Measurements from ENCODE around the gene LRPAP1. TPM values are rescaled to one million over a fixed set of nuclear protein-coding genes. Genes with fewer than 3 reads are reported as not detected.
"Not testable (repeated sequence)": the region's sequence is repeated elsewhere in the genome, so short reads cannot be mapped to it uniquely, and the experiment has no call there.

Gene LRPAP1
- total RNA-seq, 1 donor from 2014 or later = 68.1 TPM

DNA sequence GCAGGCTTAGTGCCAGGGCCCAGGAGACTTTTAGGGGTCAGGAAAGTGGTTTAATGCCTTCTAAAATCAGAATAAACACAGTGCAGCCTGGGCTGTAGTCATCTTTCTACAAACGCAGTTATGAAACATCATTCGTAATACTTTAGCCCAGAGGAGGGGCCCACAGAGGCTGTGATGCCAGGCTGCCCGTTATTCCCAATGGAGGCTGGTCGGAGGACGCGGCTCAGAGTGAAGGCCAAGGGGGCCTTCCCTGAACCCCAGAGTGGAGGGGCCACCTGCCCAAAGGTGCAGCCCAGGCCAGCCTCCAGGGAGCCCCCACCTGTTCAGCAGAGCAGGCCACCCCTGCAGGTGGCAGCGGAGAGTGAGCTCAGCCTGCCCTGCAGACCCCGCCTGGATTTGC lies 29.9 kb upstream of the LRPAP1 start:
- not testable (repeated sequence) for DNase-seq (ENCODE audit: low spot score)

- DNase-seq (ENCODE audit: low spot score) = not testable (repeated sequence)
Observed at GRCh38 chr4:3560465-3560864, 28.2 kb upstream of the LRPAP1 start.

- DNase-seq (ENCODE audit: low spot score) = not testable (repeated sequence)
Observed at GRCh38 chr4:3559381-3560290, 27.4 kb upstream of the LRPAP1 start.

GRCh38 chr4:3558514-3558836 lies 26.3 kb upstream of the LRPAP1 start:
- DNase-seq (ENCODE audit: low spot score) = not testable (repeated sequence)

DNA sequence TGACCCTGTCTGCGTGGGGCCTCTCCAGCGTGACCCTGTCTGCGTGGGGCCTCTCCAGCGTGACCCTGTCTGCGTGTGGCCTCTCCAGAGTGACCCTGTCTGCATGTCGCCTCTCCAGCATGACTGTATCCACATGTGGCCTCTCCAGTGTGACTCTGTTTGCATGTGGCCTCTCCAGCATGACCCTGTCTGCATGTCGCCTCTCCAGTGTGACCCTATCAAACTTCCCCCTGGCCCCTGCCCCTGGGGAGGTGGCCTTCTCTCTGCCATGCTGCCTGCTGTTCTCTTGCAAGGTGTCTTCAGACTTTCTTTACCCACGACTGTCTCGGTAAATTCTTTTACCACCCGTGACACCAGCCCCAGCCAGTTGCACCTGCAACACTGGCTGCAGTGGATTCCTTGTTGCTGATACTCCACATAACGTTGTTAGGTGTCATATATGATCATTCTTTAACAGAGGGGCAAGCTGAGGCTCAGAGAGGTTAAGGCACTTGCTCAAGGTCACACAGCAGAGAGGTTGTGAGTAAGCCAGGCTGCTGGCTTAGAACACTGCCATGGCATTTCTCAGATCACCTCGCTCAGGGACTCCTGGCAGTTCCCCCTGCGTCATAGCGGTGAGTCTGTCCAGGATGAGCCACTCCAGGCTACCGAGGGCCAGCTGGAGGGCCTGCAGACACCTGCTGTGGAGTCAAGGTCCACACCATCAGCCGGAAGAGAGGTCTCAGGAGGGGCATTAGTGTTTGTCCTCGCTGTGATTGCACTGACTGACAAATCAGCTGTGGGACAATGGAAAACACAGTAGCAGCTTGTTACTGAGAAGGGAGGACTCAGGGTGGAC lies 25.7 kb upstream of the LRPAP1 start:
- DNase-seq (ENCODE audit: low spot score) = not testable (repeated sequence)

GRCh38 chr4:3557088-3557492 lies 24.9 kb upstream of the LRPAP1 start:
- DNase-seq (ENCODE audit: low spot score) = not testable (repeated sequence)

DNA sequence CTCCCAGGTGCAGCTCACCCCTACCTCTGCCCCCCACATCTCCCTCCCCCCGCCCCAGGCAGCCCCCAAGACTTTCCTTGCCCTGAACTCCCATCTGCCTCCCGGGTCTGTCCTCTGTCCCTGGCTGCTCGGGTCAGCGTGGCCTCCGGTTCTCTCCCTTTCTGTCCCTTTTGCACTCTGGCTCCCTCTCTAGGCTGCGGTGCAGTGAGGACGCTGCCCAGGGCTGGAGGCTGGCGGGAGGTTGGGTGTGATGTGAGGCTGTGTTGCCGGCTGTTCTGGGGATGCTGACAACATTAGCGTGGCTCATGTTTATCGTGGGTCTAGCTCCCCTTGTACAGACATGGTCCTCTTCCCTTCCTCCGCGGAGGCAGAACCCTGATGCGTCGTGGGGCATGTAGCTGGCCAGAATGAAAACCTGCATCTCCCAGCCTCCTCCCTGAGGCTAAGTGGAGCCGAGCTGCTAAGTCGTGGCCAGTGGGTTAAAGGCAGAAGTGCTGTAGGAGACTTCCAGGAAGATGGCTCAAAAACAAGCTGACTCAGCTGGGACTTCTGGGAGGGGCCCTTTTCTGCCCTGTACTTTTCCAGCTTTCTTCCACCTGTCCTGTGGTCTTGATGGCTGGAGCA lies 24.1 kb upstream of the LRPAP1 start:
- not testable (repeated sequence) for DNase-seq (ENCODE audit: low spot score)

- DNase-seq (ENCODE audit: low spot score) = not testable (repeated sequence)
Observed at GRCh38 chr4:3555459-3556070, 23.3 kb upstream of the LRPAP1 start.

DNA sequence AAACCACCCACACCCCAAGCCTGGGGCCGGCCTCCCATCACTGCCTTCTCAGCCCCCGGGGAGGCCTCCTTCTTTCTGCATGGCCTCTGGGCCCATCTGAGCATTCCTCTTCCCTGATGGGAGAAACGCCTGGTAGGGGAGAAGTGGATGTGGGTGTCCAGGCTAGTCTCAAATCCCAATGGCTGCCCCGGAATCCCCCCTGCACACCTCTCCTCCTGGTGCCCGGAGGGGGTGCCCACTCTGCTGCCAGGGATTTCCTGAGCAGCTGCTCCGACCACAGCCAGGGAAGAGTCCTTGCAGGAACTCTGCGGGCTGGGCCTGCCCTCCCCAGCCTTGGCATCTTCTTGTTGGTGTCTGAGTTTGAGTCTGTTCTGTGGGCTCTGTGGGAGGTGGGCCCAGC lies 19.1 kb upstream of the LRPAP1 start:
- not testable (repeated sequence) for DNase-seq (ENCODE audit: low spot score)

DNA sequence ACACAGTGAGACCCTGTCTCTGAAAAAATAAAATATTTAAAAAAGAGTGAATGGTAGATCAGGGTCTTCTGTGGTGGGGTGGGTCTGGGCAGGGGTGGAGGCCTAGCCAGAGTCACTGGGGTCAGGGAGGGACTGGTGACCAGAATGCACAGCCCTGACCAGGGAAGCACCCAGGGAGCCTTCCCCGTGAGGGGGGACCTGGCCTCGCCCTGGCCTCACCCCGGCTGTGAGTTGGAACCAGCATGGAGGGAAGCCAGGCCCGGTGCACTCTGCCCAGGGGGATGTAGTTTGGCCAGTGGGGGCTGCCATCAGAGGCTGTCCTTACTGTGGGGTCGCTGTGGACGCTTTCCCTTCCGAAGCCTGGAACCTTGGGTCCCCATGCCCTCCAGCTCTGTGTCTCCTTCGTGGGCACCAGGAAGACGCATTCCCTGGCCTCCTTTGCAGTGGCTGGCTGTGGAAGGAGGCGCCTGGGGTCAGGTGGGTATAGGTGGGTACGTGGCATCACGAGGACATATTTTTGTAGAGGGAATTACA lies 18.6 kb upstream of the LRPAP1 start:
- not testable (repeated sequence) for DNase-seq (ENCODE audit: low spot score)

DNA sequence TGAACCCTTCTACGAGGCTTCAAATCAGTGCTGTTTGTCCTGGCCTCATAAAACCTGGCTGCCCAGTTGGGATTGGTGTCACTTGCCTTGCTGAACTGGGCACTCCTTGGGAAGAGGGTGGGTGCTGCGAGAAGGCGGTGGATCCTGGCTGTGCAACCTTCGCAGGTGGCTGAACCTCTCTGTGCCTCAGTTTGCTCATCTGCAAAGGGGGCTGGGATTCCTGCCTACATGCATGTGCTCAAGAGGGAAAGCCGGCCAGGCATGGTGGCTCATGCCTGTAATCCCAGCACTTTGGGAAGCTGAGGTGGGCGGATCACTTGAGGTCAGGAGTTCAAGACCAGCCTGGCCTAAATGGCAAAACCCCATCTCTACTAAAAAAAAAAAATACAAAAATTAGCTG lies 17.8 kb upstream of the LRPAP1 start:
- DNase-seq (ENCODE audit: low spot score) = not testable (repeated sequence)

GRCh38 chr4:3549694-3550001 lies 17.4 kb upstream of the LRPAP1 start:
- not testable (repeated sequence) for DNase-seq (ENCODE audit: low spot score)

DNA sequence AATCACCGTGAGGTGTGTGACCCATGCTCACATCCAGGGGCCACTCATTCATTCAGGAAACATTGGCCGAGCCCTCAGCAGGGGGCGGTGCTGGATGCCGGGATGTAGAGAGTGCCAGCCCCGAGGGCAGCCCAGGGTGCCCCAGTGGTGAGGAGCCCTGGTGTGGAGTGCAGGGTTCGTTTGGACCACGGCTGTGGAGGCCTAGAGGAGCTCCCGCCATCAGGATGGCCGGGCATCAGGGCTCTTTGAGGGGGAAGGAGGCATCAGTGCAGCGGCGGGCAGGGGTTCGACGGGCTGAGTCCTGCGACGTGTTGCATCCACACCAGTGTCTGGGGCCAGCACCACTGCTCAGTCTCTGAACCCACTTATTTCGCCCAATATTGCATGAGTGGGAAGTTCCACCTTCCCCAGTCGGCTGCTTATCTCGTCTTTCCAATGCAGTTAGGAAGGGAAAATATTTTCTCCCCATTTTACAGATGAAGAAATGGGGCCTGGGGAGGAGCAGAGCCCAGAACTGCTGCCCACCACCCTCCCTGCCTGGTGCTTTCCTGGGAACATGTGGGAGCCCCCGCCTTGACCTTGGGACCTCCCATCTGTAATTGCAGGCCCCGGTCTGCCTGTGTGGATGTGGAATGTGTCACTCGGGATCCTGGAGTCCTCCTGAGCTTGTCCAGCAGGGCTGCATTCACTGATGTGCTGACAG lies 16.9 kb upstream of the LRPAP1 start:
- not testable (repeated sequence) for DNase-seq (ENCODE audit: low spot score)

- DNase-seq (ENCODE audit: low spot score) = not testable (repeated sequence)
Observed at GRCh38 chr4:3546721-3547120, 14.5 kb upstream of the LRPAP1 start.

DNA sequence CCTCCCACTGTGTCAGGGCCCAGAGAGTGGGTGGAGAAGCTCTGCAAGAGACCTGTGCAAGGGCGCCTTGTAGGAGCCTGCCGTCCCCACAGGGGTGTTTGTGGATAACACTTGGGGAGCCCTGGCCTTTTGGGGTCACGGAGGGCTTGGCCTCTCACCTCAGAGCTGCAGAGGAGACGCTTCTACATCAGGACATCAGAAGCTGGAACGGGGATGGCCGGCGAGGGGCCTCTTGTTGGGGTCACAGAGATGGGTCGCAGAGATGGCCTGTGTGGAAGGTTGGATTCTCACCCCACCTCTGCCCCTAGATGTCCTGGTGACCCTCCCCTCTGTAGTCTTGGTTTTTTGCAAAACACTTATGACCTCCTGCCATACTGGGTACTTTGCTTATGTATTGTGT lies 13.1 kb upstream of the LRPAP1 start:
- not testable (repeated sequence) for DNase-seq (ENCODE audit: low spot score)

GRCh38 chr4:3544259-3545025 lies 12.2 kb upstream of the LRPAP1 start:
- DNase-seq (ENCODE audit: low spot score) = not testable (repeated sequence)

DNA sequence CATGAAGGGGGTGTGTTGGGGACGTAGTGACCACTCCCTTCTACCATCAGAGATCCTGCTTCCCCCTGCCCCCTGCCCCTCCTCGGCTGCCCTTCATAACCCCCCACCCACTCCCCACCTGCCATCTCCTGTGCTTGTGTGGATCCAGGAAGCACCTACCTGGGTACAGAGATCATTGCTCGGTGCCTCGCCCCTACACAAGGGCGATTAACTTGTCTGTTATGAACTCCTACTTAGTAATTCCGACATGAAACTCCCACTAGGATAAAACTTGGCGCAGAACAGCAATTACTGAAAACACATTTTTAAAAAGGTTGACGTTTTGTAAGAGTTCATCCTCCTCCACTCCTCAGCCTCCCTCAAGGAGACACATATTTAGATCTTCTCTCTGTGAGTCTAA lies 11.2 kb upstream of the LRPAP1 start:
- not testable (repeated sequence) for DNase-seq (ENCODE audit: low spot score)

DNA sequence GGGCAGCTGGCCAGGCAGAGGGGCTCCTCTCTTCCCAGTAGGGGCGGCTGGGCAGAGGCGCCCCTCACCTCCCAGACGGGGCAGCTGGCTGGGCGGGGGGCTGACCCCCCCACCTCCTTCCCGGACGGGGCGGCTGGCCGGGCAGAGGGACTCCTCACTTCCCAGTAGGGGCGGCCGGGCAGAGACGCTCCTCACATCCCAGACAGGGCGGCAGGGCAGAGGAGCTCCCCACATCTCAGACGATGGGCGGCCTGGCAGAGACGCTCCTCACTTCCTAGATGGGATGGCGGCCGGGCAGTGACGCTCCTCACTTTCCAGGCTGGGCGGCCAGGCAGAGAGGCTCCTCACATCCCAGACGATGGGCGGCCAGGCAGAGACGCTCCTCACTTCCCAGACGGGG lies 6.7 kb upstream of the LRPAP1 start:
- DNase-seq (ENCODE audit: low spot score) = not testable (repeated sequence)

- not testable (repeated sequence) for DNase-seq (ENCODE audit: low spot score)
Observed at GRCh38 chr4:3535812-3536211, 3.6 kb upstream of the LRPAP1 start.

DNA sequence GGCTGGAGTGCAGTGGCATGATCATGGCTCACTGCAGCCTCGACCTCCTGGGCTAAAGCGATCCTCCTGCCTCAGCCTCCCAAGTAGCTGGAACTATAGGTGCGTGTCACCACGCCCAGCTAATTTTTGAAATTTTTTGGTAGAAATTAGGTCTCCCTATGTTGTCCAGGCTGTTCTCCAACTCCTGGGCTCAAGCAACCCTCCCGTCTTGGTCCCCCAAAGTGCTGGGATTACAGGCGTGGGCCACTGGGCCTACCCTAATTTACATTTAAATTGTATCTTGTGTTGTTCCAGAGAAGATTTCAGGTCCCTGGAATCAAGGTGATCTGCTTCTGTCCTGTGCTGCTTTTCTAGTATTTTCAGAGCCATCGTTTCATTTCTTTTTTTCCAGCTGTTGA lies 1.2 kb upstream of the LRPAP1 start:
- DNase-seq (ENCODE audit: low spot score) = no peak
